ENCODE data around the gene EGFL6.

EGFL6 gene

DNA sequence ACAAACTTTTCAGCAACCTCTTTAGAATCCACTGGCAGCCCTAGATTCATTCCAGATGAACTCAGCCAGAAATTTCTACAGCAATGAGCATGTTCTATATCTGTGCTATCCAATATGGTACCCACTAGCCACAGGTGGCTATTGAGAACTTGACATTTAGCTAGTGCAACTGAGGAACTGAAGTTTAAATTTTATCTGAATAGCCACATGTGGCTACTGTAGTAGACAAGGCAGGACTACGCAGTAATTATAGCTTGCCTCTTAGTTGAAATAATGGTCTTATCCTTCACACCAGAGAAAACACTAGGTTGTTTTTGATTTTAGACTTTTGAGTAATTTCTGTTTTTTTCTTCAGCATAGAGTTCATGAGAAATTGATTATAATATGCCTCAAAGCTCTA lies 80.9 kb downstream of the EGFL6 start:
- H3K4me3 ChIP-seq (ENCODE audit: low read depth, low read length), result no peak overlapping the region
- no peak for DNase-seq
- in situ Hi-C loops (cut with HindIII; ENCODE audit: low pct_ligation_motif_present, low sequenced_read_pairs), result no loop called here
- no peaks in the 10 kb centered on the region for H3K27me3 ChIP-seq (replicated peaks)
- TF ChIP-seq, protein P1, sequence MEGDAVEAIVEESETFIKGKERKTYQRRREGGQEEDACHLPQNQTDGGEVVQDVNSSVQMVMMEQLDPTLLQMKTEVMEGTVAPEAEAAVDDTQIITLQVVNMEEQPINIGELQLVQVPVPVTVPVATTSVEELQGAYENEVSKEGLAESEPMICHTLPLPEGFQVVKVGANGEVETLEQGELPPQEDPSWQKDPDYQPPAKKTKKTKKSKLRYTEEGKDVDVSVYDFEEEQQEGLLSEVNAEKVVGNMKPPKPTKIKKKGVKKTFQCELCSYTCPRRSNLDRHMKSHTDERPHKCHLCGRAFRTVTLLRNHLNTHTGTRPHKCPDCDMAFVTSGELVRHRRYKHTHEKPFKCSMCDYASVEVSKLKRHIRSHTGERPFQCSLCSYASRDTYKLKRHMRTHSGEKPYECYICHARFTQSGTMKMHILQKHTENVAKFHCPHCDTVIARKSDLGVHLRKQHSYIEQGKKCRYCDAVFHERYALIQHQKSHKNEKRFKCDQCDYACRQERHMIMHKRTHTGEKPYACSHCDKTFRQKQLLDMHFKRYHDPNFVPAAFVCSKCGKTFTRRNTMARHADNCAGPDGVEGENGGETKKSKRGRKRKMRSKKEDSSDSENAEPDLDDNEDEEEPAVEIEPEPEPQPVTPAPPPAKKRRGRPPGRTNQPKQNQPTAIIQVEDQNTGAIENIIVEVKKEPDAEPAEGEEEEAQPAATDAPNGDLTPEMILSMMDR (IDR thresholded peaks at IDR 0.05; ENCODE audit: low read depth, low read length, missing control alignments), result no peak
- H3K36me3 ChIP-seq (replicated peaks), result no peaks in the 10 kb centered on the region
- no peak overlapping the region for H3K27ac ChIP-seq

DNA sequence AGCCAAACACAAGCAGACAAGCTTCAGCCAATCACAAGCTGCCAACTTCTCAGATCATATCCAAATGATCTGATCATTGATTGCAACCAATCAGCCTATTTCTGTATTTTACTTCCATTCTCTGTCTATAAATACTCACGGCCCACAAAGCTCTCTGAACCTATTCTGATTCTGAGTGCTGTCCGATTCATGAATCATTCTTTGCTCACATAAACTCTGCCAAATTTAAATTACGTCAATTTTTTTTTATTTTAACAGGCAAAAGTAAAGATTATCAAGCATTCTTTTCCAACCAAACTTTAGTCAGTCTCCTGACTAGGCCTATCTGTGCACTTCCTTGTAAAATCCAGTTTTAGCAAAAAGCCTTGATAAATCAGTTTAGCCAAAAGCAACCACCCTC lies 81.7 kb downstream of the EGFL6 start:
- TF ChIP-seq, protein P1 (IDR thresholded peaks at IDR 0.05; ENCODE audit: low read depth, low read length, missing control alignments), result no peak
- H3K36me3 ChIP-seq (replicated peaks), result no peaks in the 10 kb centered on the region
- in situ Hi-C loops (cut with HindIII; ENCODE audit: low pct_ligation_motif_present, low sequenced_read_pairs), result no loop called here
- no peak overlapping the region for H3K4me3 ChIP-seq (ENCODE audit: low read depth, low read length)
- no peaks in the 10 kb centered on the region for H3K27me3 ChIP-seq (replicated peaks)
- no peak overlapping the region for H3K27ac ChIP-seq
- DNase-seq, result no peak

DNA sequence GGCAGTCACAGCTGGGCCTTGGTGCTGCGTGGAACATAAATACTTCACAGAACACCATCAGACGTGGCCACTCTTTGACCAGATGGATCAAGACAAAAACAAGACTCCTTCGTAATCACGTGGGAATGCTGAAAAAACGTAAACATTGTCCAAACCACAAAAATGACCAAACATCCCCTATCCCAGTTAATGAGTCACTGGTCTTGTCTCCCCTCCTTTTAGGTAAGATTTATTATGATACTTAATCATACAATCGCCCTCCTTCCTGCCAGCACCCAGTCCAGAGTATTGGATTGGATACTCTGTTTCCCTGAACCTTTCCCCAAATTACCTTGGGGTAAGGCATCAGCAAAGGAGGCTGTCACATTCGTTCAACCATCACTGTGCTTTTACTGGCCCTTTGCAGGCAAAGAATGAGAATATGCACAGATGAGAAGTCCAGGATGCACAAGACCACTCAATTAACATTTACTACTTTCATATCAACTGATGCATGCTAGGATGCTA lies 82.9 kb downstream of the EGFL6 start:
- in situ Hi-C loops (cut with HindIII; ENCODE audit: low pct_ligation_motif_present, low sequenced_read_pairs), result no loop called here
- peak; percentile 87 for DNase-seq
- H3K36me3 ChIP-seq (replicated peaks), result no peaks in the 10 kb centered on the region
- peak overlapping the region; percentile 90 for H3K27ac ChIP-seq
- TF ChIP-seq, protein P1 (IDR thresholded peaks at IDR 0.05; ENCODE audit: low read depth, low read length, missing control alignments), result no peak
- H3K4me3 ChIP-seq (ENCODE audit: low read depth, low read length), result peak overlapping the region; percentile 54
- no peaks in the 10 kb centered on the region for H3K27me3 ChIP-seq (replicated peaks)

DNA sequence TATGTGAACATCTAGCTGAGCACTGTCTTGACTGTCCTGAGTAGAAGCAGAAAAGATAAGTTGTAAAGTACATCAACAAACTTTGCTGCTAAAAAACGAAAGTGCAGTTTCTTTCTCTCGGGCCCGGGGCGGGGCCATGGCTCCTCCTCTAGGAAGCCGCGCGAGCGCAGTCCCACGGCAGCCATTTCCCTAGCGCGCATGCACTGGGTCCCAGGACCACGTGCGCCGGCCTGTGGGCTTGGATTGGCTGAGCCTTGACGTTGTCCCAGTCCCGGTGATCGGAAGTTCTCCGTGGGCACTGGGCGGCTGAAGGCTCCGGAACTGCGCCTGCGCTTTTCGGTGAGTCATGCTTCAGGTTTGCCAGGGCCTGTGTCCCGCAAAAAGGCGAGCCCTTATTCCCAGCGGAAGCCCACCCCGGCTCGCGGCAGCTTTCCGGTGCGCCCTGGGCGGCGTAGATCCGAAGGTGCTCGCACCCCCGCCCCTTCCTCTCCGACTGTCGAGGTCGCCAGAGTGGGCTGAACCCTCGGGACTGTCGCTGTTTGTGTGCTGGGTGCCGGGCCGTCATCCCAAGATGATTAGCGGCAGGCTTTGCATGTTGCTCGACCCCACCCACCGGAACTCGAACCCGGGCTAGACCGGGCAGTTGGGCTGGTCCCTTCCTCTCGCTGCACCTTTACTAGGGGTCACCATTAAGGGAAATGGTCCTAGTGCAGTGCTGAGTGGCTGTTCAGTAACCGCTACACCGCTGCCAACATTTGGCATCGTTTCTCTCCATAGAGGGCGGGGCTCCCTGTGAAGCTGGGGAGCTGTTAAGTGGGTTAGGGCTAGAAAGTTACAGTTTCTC lies 83.7 kb downstream of the EGFL6 start, which contains the start of gene TCEANC:
TCEANC (plus strand) TSS at position 292 of the 844 bp plus-strand sequence. CDS start 9,368 bp downstream, outside the sequence.
- H3K36me3 ChIP-seq (replicated peaks), result no peaks in the 10 kb centered on the region
- in situ Hi-C loops (cut with HindIII; ENCODE audit: low pct_ligation_motif_present, low sequenced_read_pairs), result no loop called here

DNA sequence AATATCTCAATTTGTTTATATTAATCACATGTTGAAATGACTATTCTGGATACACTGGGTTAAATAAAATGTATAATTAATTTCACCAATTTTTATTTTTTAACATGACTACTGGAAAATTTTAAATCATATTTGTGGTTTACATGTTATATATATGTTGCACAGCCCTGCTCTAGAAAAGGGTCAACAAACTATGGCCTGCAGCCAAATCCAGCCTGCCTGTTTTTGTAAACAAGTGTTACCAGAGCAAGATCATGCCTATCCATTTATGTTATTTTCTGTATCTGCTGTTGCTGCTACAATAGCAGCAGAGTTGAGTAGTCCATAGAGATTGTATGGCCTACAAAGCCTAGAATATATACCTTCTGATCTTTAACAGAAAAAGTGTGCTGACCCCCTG lies 84.7 kb downstream of the EGFL6 start:
- no peak overlapping the region for H3K4me3 ChIP-seq (ENCODE audit: low read depth, low read length)
- TF ChIP-seq, protein P1 (IDR thresholded peaks at IDR 0.05; ENCODE audit: low read depth, low read length, missing control alignments), result no peak
- in situ Hi-C loops (cut with HindIII; ENCODE audit: low pct_ligation_motif_present, low sequenced_read_pairs), result no loop called here
- no peaks in the 10 kb centered on the region for H3K36me3 ChIP-seq (replicated peaks)
- no peaks in the 10 kb centered on the region for H3K27me3 ChIP-seq (replicated peaks)
- H3K27ac ChIP-seq, result no peak overlapping the region
- no peak for DNase-seq

More for the DNA sequence above, 83.7 kb downstream of the EGFL6 start, which contains the start of gene TCEANC:
- TF ChIP-seq, protein P1 (IDR thresholded peaks at IDR 0.05; ENCODE audit: low read depth, low read length, missing control alignments), result no peak
- DNase-seq, result peak; percentile 98
- H3K4me3 ChIP-seq (ENCODE audit: low read depth, low read length), result peak within 1 kb of the TSS; percentile 72
- H3K27me3 ChIP-seq (replicated peaks), result no peaks in the 10 kb centered on the region
- peak within 1 kb of the TSS; percentile 90 for H3K27ac ChIP-seq
